Prostate gland (tissue), 2 donors: ENCODE results near the gene IKZF4. TPM values are rescaled to one million over a fixed set of nuclear protein-coding genes. Genes with fewer than 3 reads are reported as not detected.
A peak's percentile ranks its signal among the peaks of the same experiment; 100 is the strongest.
"Not testable (repeated sequence)": the region's sequence is repeated elsewhere in the genome, so short reads cannot be mapped to it uniquely, and the experiment has no call there.

Experiments used
- DNase-seq: peaks from one replicate; pipeline ENCODE4 v3.0.0-alpha.2; 2019; ENCODE audit warnings: low spot score
- H3K27ac ChIP-seq, 2 donors: fragments of 200-600 bp; sonication (generic); 2 replicates each; pipeline ENCODE4 v1.5.1; 2017 to 2019
- H3K27me3 ChIP-seq: fragments of 200-600 bp; sonication (generic); replicated peaks from 2 replicates; pipeline ENCODE4 v1.5.1; 2019; ENCODE audit not compliant: insufficient read depth
- H3K36me3 ChIP-seq, 2 donors: fragments of 200-600 bp; sonication (generic); 1 replicate in 1 of 2; 2 replicates in 1 of 2; pipeline versions ENCODE4 v1.5.1 to v1.8.1; 2017 to 2019
- H3K4me1 ChIP-seq: fragments of 200-600 bp; sonication (generic); replicated peaks from 2 replicates; pipeline ENCODE4 v1.5.1; 2019
- H3K4me3 ChIP-seq, 2 donors: fragments of 200-600 bp; sonication (generic); 2 replicates each; pipeline ENCODE4 v1.5.1; 2017 to 2019
- H3K9me3 ChIP-seq: fragments of 200-600 bp; sonication (generic); 2 replicates; pipeline ENCODE4 v1.5.1; 2017
- CTCF ChIP-seq, 4 experiments: fragments of 200-600 bp in 2 of 4; fragments of 450-650 bp in 2 of 4; sonication (generic) in 2 of 4; IDR thresholded peaks; 1 replicate in 3 of 4; 2 replicates in 1 of 4; pipeline ENCODE4 v1.5.1; 2016 to 2019; ENCODE audit warnings: antibody characterized with exemption in 4 of 4, mild to moderate bottlenecking in 2 of 4, moderate library complexity in 2 of 4
- POLR2A ChIP-seq: fragments of 450-650 bp; IDR thresholded peaks from one replicate; pipeline ENCODE4 v1.6.1; 2016; ENCODE audit warnings: antibody characterized with exemption, mild to moderate bottlenecking
- POLR2AphosphoS5 ChIP-seq: sonication (generic); formaldehyde crosslinking; IDR thresholded peaks from one replicate; pipeline ENCODE4 v1.6.1; 2017; ENCODE audit warnings: antibody characterized with exemption
- WGBS: methylation state at CpG from one replicate; pipeline ENCODE4 v1.1.5; 2018; 5-methylcytosine and 5-hydroxymethylcytosine counted together
- intact Hi-C: fragments of 100-400 bp; cut with DNase I; formaldehyde crosslinking; loops from one replicate; pipeline ENCODE4 v1.14.2; 2022
- total RNA-seq, 2 donors: library from RNA; depleted of rRNA; stranded (reverse); fragments of >200 nt; gene quantifications; one replicate each; pipeline ENCODE4 v1.1.0, GENCODE V29; 2016

The IKZF4 gene
- total RNA-seq, 2 donors from 2014 or later: 2.2 to 6.2 TPM

GRCh38 chr12:56001487-56002100, 19.2 kb upstream of the IKZF4 start:
- TF ChIP-seq POLR2A: no peak
- no peak for TF ChIP-seq CTCF (IDR thresholded peaks at IDR 0.05)
- TF ChIP-seq POLR2AphosphoS5: no peak
- H3K36me3 ChIP-seq: no peaks in the 10 kb centered on the region

GRCh38 chr12:56003376-56003775, 17.5 kb upstream of the IKZF4 start:
- 91% methylated on average over 5 of the region's 5 CpGs for WGBS
- H3K36me3 ChIP-seq, intact Hi-C loops: not testable (repeated sequence)

More at GRCh38 chr12:56001487-56002100, 19.2 kb upstream of the IKZF4 start:
- no peak for DNase-seq
- intact Hi-C loops: no loop called here
- no peak overlapping the region for H3K27ac ChIP-seq
- 63% methylated on average over 7 of the region's 7 CpGs for WGBS
- no peaks in the 10 kb centered on the region for H3K9me3 ChIP-seq
- H3K4me3 ChIP-seq: no peak overlapping the region
- H3K27me3 ChIP-seq: no peaks in the 10 kb centered on the region
- H3K4me1 ChIP-seq: peaks cover 4% of the 10 kb centered on the region

GRCh38 chr12:56004211-56004610, 16.6 kb upstream of the IKZF4 start:
- Histone ChIP-seq H3K9me3 (no peaks in the 10 kb centered on the region), H3K4me1 (no peaks in the 10 kb centered on the region), H3K27me3 (no peaks in the 10 kb centered on the region), H3K4me3 (no peak overlapping the region), H3K36me3 (no peaks in the 10 kb centered on the region), H3K27ac (no peak overlapping the region)
- WGBS: 96% methylated on average over 10 of the region's 10 CpGs
- DNase-seq: no peak
- intact Hi-C loops: no loop called here
- TF ChIP-seq POLR2AphosphoS5 (no peak), CTCF (IDR thresholded peaks at IDR 0.05) (no peak), POLR2A (no peak)

More at GRCh38 chr12:56003376-56003775, 17.5 kb upstream of the IKZF4 start:
- H3K4me1 ChIP-seq, H3K27me3 ChIP-seq, H3K4me3 ChIP-seq, H3K9me3 ChIP-seq, H3K27ac ChIP-seq, DNase-seq: not testable (repeated sequence)

GRCh38 chr12:56007564-56008559, 13.0 kb upstream of the IKZF4 start:
- Histone ChIP-seq H3K9me3 (no peaks in the 10 kb centered on the region), H3K4me1 (no peaks in the 10 kb centered on the region), H3K27ac (peak overlapping the region; percentile 98 to 99), H3K4me3 (peak overlapping the region; percentile 96), H3K36me3 (no peaks in the 10 kb centered on the region), H3K27me3 (no peaks in the 10 kb centered on the region)
- 2% methylated on average over 26 of the region's 44 CpGs for WGBS
- no peak for TF ChIP-seq CTCF (IDR thresholded peaks at IDR 0.05)
- no peak for TF ChIP-seq POLR2A
- no peak for TF ChIP-seq POLR2AphosphoS5
- peak; percentile 57 for DNase-seq
- intact Hi-C loops: no loop called here

GRCh38 chr12:56010111-56010570, 10.7 kb upstream of the IKZF4 start:
- H3K27me3 ChIP-seq: no peaks in the 10 kb centered on the region
- H3K4me1 ChIP-seq: no peaks in the 10 kb centered on the region
- no peak for DNase-seq
- no peaks in the 10 kb centered on the region for H3K36me3 ChIP-seq
- no peaks in the 10 kb centered on the region for H3K9me3 ChIP-seq
- H3K4me3 ChIP-seq: no peak overlapping the region
- intact Hi-C loops: no loop called here
- TF ChIP-seq POLR2A (no peak), CTCF (IDR thresholded peaks at IDR 0.05) (no peak), POLR2AphosphoS5 (no peak)
- H3K27ac ChIP-seq: no peak overlapping the region
- WGBS: 61% methylated on average over 2 of the region's 2 CpGs
